Stimulated activated naive CD8-positive, alpha-beta T cell treated with anti-CD3 and anti-CD28 coated beads, Interleukin-15, Interleukin-2, amounts not matched to agents 100 U/mL and 50 U/mL, for 24 hours (primary cell): ENCODE measurements around the gene IGF2BP3.
A peak's percentile ranks its signal among the peaks of the same experiment; 100 is the strongest.

ENCODE experiments used
- ATAC-seq: fragments of 150-1000 bp; cut with Tn5 transposase; one replicate; pipeline ENCODE4 v1.10.0; 2021
- DNase-seq: peaks from one replicate; pipeline ENCODE4 v3.0.0; 2021

The IGF2BP3 gene

DNA sequence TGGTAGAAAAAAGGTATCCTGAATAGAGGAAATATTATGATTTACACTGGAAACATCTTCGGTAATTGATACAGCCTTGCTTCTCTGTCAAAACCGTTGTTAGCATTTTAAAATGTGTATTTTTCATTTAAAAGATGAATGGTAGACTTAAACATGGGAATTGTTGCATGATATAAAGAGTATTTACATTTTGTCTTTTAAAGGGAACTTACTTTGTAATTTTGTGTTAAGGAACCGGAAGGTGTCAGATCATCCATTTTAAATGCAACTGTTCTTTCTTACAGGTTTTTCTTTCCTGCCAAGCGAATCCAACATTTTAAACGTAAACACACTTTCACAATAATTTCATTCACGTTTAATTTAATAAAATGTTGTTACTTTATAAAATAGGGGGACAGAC, 1.8 kb upstream of the IGF2BP3 start:
- DNase-seq, result no peak
- no peak for ATAC-seq

DNA sequence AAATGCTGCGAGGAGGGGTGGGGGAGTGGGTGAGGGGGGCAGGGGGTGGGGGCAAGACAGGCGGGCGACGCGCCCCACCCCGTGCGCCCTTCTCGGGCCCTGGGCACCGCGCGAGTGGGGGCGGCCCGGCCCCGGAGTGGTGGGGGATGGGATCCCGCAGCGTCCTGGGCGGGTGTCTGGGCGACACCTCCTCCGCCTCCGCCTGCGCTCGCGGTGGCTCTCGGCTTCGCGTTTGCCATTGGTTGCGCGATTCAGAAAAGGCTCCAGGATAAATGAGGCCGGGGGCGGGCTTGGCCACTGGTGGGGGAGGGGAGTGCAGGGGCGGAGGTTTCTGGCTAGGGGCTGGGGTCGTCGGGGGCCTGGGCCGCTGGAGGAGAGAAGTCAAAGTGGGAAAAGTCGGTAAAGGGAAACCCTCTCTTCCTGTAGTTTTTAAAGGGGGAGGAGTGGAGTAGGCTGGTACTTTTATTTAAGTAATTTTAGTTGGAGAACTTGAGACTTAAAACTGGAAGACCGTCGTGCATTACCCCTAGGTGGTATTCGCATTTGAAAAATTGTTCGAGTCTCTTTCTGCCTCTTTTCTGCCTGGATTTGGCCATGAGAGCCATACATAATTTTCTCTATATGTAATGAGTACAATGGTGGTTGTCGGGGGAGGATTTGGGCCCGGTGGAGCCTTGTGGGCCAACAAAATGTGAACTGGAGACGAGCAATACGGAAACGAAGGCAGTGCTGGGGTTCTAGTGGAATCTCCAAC, 992 bp upstream of the IGF2BP3 start:
- DNase-seq (peak; percentile 41), ATAC-seq (no peak)

DNA sequence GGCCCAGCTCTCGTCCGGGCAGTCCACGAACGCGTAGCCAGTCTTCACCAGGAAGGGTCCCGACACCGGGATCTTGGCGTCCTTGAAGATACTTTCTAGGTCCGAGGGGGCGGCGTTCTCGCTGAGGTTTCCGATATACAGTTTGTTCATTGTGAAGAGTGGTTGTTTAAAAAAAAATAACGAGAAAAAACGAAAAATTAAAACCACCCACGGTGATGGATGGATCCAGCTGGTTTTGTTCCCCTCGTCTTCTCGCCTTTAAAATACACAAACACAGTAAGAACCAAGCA, 385 bp downstream of the IGF2BP3 start:
- ATAC-seq, result no peak
- DNase-seq, result no peak

DNA sequence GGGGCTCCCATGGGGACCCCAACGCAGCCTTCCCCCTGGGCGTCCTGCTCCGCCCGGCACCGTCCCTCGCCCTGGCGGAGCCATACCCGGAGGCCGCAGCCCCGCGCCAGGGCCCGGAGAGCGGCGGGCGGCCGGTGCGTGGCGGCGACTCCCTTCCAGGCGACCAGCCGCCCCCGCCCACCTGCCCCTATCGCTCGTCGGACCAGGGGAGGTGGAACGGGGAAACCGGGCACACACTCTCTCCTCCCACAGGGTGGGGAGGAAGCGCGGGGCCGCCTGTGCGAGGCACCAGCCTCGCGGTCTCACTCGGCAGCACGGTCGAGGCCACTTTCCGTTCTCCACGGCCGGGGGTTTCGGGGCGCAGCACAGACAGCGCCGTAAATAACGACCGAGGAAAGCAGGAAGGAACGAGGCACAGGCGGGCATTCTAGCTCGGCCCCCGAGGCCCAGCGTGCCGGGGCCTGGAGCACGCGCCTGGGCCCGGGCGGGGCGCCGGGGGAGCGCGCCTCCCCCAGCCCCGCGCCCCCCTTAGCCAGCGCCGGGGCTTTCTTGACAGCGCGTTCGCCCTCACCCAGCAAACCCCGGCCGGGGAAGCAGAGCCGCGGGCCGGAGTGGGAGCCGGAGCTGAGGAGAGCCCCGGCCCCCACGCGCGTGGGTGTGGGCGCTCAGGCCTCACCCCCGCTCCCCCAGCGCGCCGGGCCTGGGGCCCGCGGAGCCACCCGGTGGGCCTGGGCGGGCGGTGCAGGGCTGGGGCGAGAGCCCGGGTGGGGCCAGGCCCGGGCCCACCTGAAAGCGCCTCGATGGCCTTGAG, 936 bp downstream of the IGF2BP3 start:
- no peak for ATAC-seq
- DNase-seq, result peak; percentile 37

DNA sequence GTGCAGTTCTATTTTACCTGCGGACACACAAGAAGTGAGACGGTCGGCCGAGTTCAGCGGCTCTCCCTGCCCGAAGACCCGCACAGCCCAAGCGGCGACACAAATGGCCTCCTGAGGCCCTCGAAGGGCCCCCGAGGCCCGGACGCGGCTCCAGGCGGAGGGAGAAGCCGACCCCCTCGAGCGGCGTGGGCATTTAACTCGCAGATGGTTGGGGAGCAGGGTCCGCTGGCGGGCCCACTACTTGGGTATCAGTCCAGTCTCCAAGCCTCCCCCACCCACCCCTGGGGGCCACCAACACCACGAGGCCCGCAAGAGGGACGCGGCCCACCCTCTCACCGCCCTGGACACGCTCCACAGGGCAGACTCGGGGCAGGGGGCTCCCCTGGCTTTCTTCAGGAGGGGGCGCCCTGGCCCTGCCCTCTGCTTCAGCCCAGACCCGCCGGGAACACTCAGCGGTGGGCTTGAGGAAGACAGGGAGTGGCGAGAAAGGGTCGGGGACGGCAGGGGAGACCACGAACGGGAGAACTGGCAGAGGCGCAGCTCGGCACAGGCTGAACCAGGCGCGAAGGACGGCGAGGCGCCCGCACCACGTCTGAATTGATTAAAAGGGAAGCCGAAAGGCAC, 1.7 kb downstream of the IGF2BP3 start:
- ATAC-seq (no peak), DNase-seq (no peak)

DNA sequence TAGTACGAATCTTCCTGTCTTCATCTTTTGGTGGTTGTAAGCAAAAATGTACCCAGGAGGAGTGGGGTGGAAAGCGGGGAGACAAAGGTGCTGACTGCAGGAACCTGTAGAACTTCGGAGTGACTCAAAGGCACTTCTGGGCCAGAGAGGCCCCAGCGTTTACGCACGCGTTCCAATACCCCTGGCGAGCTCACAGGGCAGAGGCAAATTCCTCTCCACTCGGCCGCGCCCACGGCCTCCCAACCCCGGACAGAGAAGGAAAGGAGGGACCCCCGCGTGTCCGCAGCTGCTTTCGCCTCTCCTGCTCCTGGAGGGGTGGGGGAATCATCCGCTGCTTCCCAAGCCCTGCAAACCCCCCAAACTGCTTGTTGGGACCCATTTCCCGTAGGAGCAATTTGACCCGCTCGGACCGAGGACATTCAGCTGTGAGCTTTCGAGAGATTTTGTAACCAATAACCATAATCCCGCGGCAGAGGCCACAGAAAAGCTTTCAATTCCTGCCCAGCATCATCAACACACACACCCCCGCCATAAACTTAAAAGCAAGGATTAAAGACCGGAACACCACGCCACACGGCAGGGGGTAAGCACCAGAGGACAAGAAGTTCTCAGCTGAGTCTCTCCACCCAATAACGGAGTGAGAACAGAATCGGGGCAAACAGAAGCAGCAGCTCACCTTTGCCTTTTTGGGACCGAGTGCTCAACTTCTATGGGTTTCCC, 2.3 kb downstream of the IGF2BP3 start:
- no peak for ATAC-seq
- DNase-seq, result peak; percentile 23

DNA sequence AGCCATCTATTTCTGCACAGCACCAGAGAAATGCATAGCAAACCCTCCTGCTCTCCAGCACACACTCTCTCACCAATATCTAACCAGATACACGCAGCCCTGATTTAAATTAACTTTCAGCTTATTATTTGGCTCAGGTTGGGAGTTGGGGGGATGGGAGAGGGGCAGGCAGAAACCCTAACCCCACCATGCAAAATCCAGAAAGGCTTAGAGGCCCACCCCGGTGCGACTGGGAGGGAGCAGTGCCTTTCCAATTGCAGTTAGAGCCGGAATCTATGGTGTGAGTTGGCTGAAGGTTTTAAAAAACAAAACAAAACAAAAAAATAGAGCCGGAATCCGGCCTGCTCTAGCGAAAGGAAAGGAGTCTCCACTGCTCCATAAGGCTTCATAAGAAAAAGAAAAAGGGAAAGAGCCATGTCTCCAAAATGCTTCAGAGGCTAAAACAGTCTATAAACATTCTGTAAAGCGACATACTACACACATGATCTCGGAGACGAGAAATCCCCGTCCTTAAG, 2.9 kb downstream of the IGF2BP3 start:
- DNase-seq (no peak), ATAC-seq (no peak)

DNA sequence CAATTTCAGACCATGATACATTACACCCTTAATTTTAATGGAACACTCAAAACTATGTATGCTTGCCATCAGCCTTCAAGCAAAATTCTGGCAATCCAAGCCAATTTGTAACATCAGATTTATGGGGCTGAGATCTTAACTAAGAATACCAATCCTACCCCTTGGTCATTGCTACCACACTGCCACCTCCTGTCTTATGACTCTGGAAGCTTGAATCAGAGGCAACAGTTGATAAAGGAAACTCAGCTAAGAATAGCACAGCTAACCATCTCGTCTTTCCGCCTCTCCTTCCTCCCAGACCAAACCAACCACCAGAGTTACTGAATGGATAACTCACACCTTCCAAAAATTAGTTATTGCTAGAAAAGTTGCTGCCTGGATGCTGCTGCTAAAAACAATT, 7.4 kb downstream of the IGF2BP3 start:
- ATAC-seq (no peak), DNase-seq (no peak)

DNA sequence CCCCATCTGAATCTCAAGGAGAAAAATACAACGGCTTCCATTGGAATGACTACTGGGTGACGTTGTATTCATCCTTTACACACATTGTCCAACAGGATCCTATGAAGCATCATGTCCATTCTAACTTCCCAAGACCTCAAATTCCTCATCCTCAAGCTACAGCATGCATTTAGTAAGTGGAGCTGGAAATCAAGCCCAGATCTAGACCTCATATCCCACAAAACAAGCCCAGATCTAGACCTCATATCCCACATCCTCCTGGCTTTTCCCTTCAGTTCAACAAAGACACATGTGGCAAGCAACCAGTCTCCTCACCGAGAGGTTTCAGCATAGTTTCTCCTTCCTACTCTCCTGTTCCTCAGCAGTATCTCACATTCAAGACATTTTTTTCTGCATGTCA, 12.2 kb downstream of the IGF2BP3 start:
- ATAC-seq (no peak), DNase-seq (no peak)

DNA sequence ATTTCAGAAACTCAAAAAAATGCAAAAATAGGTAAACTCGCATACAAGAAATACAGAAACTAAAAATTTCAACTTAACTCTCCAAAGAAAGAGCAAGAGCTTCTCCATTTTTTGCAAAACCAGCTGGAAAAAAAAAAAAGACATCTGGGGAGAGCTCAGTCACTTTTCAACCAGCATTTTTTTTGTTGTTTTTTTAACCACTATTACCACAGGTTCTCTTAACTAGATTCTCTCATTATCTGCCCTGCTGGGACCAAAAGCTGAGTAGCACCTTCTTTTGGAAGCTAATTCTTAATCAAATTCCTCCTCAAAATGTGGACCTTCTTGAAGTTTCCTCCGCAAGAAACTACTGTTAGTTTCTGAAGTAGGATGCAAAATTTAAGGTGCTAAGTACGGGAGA, 14.2 kb downstream of the IGF2BP3 start:
- DNase-seq, result no peak

DNA sequence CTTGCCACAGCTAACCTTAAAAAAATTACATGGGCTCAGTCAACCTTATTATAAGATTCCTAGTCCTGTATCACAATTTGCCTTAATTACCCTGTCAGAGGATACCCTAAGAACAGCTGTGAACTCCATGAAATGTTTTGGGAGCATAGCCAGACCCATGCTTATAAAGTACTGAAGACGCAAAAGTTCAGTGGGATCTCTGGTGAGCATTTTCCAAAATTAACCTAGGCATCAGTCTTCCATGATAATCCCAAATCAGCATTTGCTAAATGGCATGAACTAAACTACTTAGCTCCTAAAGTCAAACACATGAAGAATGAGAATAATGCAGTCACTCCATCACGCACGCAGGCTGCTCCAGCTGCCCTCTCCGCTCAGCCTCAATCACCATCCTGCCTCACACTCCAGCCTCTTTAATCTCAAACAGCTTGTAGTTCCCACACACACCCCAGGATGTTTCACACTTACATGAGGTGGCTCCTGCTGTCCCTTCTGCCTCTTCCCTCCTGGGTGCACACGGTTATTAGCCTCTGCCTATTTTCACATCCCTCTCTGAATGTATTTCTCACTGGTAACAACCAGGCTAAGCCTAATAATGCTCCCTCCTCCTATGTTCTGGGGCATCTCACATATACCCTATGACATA, 15.3 kb downstream of the IGF2BP3 start:
- ATAC-seq (no peak), DNase-seq (no peak)

More for the DNA sequence above, 14.2 kb downstream of the IGF2BP3 start:
- no peak for ATAC-seq

DNA sequence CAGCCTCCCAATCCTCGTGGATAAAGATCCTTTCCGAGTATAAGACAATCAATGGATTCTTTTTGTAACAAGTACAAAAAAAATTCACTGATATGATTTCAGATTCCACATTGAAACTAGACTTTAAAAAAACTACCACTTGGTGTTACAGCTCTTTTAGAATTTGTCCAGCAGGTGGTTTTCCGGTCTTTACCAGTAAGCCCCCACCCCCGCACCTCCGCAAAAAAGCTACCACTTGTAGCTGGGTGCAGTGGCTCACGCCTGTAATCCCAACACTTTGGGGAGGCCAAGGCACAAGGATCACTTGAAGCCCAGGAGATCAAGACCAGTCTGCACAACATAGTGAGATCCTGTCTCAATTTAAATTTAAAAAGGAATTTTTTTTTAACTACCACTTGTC, 19.8 kb downstream of the IGF2BP3 start:
- ATAC-seq (no peak), DNase-seq (peak; percentile 10)

DNA sequence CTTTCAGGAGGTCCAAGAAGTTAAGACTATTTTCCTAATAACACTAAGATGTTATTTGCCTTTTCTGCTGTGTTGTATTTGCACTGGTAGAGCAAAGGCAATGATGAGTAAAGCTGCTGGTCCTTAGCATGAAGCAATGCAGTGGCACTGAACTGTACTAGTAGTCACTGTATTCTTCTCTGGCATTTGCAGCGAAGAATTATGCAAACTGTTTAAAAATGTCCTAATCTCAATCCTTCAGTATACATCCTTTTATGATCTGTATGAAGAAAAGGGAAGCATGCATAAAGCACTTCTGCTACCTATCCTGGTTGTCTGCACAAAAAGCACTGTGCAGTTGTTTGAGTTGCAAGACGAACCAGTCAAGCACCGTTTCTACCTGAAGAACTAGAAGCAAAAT, 20.4 kb downstream of the IGF2BP3 start:
- DNase-seq, result no peak

DNA sequence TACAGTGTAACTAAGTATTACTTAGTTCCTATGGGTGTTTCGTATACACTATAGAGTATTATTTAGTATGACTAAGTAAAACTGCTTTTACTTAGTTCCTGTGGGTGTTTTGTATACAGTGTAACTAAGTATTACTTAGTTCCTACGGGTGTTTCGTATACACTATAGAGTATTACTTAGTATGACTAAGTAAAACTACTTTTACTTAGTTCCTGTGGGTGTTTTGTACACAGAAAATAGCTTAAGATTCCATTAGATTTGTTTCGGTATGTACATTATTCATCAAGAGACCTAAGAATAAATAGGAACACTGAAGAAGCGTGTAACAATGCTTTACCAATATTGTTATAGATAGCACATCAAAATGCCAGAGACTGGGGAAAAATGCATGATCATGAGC, 25.0 kb downstream of the IGF2BP3 start:
- DNase-seq (no peak), ATAC-seq (no peak)

More for the DNA sequence above, 20.4 kb downstream of the IGF2BP3 start:
- ATAC-seq, result no peak

DNA sequence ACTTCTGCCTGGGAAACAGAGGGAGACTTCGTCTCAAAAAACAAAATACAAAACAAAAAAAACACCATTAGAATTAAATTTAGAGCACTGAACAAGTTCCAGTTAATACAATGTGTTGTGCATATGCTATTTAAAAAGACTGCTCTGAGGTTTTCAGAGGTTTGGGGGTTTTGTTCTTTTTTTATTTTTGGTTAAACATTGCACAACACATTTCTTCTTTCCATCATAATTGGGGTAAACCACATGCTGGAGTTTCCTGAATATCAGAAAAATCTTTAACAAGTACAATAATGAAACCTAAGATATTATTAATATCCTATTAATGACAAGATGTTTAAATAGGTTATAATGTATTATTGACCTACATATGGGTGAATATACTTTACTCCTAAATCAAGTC, 26.3 kb downstream of the IGF2BP3 start:
- DNase-seq (no peak), ATAC-seq (no peak)

DNA sequence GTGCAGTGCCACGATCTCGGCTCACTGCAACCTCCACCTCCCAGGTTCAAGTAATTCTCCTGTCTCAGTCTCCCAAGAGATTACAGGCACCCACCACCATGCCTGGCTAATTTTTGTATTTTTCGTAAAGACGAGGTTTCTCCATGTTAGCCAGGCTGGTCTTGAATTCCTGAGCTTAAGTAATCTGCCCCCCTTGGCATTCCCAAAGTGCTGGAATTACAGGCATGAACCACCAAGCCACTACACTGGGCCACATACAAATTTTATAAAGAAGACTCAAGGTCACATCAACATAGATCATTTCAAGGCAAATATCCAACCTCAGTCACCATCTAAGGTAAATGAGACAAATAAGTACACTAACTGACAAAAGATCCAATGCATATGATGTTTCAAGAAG, 32.1 kb downstream of the IGF2BP3 start:
- ATAC-seq (no peak), DNase-seq (no peak)

DNA sequence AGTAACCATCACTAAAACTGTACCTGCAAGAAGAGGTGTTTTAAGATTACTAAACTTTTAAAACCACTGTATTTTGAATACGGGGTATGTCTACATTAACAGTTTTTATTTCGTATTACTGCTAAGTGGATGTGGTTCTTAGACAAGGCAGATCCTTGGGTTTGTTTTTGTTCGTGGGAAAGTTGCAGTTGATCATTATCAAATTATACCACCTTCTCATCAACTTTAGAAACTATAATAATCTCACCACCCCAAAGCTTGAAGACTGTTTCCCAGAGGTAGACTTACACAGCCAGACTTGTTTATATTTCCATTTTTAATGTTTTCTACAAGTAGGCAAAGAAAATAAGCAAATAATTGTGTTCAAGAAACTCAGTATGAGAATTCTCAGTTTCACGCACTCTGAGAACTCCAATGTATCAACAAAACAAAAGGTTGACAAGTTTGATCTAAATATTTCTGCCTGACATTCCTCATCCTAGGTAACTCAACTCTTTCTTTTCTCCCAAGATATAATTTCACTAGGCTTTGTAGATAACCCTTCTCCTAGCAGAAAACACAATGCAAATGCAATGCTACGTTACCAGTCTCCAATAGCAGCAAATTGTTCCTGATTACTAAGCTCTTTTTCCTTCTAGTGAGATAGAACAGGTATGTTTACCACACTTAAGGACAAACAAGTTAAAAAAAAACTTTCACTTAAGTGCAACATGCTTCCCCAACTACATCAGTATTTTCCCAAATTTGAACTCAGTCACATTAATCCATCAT, 36.0 kb downstream of the IGF2BP3 start:
- DNase-seq (no peak), ATAC-seq (no peak)

DNA sequence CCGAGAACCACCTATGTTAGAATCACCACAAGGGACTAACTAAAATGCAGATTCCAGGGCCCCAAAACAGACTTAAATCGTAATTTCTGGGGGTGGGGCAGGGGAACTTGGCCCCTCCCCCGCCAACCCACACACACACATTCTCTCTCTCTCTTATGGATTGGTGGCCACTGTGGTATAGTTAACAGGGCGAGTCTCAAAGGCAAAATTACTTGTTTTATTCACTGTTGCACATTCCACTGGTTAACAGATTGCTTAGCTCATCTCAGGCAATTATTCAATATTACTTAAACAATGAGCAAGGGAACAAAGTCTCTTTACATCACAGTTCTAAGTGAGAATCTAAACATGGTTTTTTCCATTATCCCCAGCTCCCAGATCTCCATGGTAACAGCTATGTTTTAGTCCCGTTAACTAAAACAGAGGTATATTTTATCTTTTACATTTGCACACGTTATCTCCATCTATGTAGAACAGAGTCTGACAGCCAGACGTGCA, 38.5 kb downstream of the IGF2BP3 start:
- no peak for ATAC-seq
- DNase-seq, result no peak

DNA sequence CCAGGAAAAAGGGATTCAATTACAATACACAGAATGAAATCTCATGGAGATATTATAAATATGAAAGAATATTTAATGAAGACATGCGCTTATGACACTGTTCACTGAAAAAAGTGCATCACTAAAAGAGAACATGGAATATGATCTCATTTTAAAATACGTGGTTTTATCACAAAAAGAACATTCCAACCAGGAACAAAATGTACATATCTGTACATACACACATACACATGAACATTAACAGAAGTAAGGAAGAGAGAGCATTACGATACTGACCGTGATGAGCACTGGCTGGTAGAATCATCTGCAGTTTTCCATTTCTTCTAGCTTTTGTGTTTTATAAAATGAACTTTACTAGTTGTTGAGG, 39.4 kb downstream of the IGF2BP3 start:
- DNase-seq (no peak), ATAC-seq (no peak)

DNA sequence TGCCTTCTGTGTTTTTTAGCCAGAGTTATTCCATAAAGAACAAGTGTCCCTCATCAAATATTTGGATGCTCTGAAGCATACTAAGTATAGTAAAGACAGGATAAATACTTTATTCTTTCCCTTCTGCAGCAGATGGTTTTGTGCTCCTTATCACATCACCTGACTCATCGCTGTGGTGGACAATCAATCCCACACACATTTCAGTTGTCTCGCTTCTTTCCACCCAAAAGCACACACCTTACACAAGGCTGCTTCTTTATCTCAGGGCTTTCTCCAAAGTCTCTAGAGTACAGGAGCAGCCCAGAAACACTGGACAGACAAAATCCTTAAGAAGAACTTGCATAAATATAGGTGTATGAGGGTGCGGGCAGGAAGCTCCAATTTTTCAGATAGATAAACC, 43.4 kb downstream of the IGF2BP3 start:
- no peak for DNase-seq
- peak; percentile 68 for ATAC-seq

DNA sequence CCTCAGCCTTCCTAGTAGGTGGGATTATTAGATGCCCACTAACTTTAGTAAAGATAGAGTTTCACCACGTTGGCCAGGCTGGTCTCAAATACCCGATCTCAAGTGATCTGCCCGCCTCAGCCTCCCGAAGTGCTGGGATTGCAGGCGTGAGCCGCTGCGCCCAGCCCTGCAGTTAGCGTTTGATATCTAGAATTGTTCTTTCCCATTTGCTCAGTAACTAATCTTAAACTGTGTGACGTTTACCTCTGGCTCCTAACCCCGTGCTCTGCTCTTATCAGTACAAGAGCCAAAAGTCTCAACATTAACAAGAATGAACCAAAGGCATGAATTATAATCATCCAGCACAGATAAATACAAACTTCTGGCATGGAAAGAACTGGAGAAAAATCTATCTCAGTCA, 47.4 kb downstream of the IGF2BP3 start:
- no peak for DNase-seq
- no peak for ATAC-seq
